Activated naive CD8-positive, alpha-beta T cell treated with anti-CD3 and anti-CD28 coated beads, Interleukin-2, amount 50 U/mL, for 24 hours (primary cell): ENCODE results near the gene PCP2.

Experiments
- ATAC-seq: fragments of 150-1000 bp; cut with Tn5 transposase; one replicate; pipeline ENCODE4 v1.10.0; 2021
- DNase-seq: peaks from one replicate; pipeline ENCODE4 v3.0.0; 2021
- H3K27ac Mint-ChIP-seq: one replicate; pipeline ENCODE4 v1.8.0; 2021; ENCODE audit warnings: mild to moderate bottlenecking, mixed read lengths
- H3K27me3 Mint-ChIP-seq: one replicate; pipeline ENCODE4 v1.8.0; 2021; ENCODE audit warnings: mixed read lengths
- H3K36me3 Mint-ChIP-seq: one replicate; pipeline ENCODE4 v1.8.0; 2021; ENCODE audit warnings: low read depth, mixed read lengths
- H3K4me1 Mint-ChIP-seq: one replicate; pipeline ENCODE4 v1.8.0; 2021; ENCODE audit warnings: mixed read lengths
- H3K4me3 Mint-ChIP-seq: one replicate; pipeline ENCODE4 v1.8.0; 2021; ENCODE audit warnings: mild to moderate bottlenecking, moderate library complexity, mixed read lengths
- H3K9me3 Mint-ChIP-seq: one replicate; pipeline ENCODE4 v1.8.0; 2021; ENCODE audit warnings: mixed read lengths

Gene PCP2

DNA sequence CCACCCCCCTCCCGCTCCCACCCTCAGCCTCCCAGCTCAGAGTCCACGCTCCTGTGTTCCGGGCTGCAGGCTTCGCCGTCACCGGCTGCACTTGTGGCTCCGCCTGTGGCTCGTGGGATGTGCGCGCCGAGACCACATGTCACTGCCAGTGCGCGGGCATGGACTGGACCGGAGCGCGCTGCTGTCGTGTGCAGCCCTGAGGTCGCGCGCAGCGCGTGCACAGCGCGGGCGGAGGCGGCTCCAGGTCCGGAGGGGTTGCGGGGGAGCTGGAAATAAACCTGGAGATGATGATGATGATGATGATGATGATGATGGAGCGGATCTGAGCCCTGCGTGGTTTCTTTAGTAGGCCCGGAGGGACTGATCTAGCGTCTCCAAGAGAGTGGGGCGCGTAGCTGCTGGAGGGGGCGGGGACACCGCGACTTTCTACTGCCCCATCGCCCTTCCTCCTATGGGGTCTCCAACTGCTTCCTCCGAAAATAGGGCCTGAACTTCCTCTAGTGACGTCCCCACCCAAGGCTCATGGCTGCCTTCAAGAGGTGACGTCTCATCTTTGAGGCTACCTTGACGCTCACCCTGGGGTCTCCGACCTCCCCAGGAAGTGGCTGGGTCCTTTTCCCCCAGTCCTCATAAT, 36.7 kb upstream of the PCP2 start:
- peak; percentile 57 for ATAC-seq
- H3K4me3 Mint-ChIP-seq, result peak overlapping the region; percentile 24
- H3K9me3 Mint-ChIP-seq, result peaks cover 7% of the 10 kb centered on the region
- DNase-seq, result no peak
- H3K4me1 Mint-ChIP-seq, result peaks cover 16% of the 10 kb centered on the region
- H3K27me3 Mint-ChIP-seq, result peaks cover 31% of the 10 kb centered on the region
- H3K27ac Mint-ChIP-seq, result no peak overlapping the region
- H3K36me3 Mint-ChIP-seq, result no peaks in the 10 kb centered on the region

DNA sequence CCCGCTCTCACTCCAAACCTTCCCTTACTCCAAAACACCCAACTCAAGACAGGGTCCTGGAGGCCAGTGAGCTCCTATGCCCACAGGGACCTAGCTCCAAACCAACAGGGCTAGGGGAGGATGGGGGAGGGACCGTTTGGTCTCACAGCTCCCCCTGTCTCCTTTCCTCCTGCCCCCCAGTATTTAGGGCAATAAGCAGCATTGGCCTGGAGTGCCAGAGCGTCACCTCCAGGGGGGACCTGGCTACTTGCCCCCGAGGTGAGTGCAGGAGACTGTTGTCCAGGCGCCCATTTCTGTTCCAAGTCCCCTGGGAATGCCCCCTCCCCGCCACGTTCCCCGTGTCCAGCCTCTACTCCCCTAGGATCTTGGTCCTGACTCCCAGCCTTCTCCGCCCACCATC, 36.1 kb upstream of the PCP2 start:
- no peak for ATAC-seq
- H3K27me3 Mint-ChIP-seq, result peaks cover 30% of the 10 kb centered on the region
- H3K27ac Mint-ChIP-seq, result no peak overlapping the region
- no peak for DNase-seq
- no peak overlapping the region for H3K4me3 Mint-ChIP-seq
- H3K36me3 Mint-ChIP-seq, result no peaks in the 10 kb centered on the region
- H3K9me3 Mint-ChIP-seq, result peaks cover 6% of the 10 kb centered on the region
- peaks cover 16% of the 10 kb centered on the region for H3K4me1 Mint-ChIP-seq

- no peaks in the 10 kb centered on the region for H3K36me3 Mint-ChIP-seq
- H3K4me1 Mint-ChIP-seq, result peaks cover 11% of the 10 kb centered on the region
- no peak within 1 kb of the TSS for H3K4me3 Mint-ChIP-seq
- H3K27ac Mint-ChIP-seq, result no peak within 1 kb of the TSS
- no peak for ATAC-seq
- peaks cover 24% of the 10 kb centered on the region for H3K27me3 Mint-ChIP-seq
- peaks cover under 1% of the 10 kb centered on the region for H3K9me3 Mint-ChIP-seq
- no peak for DNase-seq
These were observed 35.3 kb upstream of the PCP2 start, which contains the start of gene RETN for GRCh38 chr19:7668842-7669241. Gene RETN (plus strand): TSS chr19:7669049. CDS start chr19:7669327, 278 bp downstream.

GRCh38 chr19:7665076-7665475, 31.6 kb upstream of the PCP2 start:
- peaks cover 9% of the 10 kb centered on the region for H3K27me3 Mint-ChIP-seq
- no peaks in the 10 kb centered on the region for H3K36me3 Mint-ChIP-seq

GRCh38 chr19:7663706-7664105, 30.2 kb upstream of the PCP2 start:
- H3K27ac Mint-ChIP-seq, result no peak overlapping the region
- no peaks in the 10 kb centered on the region for H3K36me3 Mint-ChIP-seq
- no peaks in the 10 kb centered on the region for H3K4me1 Mint-ChIP-seq
- no peak for ATAC-seq
- no peak overlapping the region for H3K4me3 Mint-ChIP-seq
- peaks cover 4% of the 10 kb centered on the region for H3K27me3 Mint-ChIP-seq
- DNase-seq, result no peak
- H3K9me3 Mint-ChIP-seq, result no peaks in the 10 kb centered on the region

More at GRCh38 chr19:7665076-7665475, 31.6 kb upstream of the PCP2 start:
- Mint-ChIP-seq H3K27ac (no peak overlapping the region), H3K9me3 (no peaks in the 10 kb centered on the region), H3K4me1 (peaks cover 4% of the 10 kb centered on the region), H3K4me3 (no peak overlapping the region)
- ATAC-seq (no peak), DNase-seq (no peak)

DNA sequence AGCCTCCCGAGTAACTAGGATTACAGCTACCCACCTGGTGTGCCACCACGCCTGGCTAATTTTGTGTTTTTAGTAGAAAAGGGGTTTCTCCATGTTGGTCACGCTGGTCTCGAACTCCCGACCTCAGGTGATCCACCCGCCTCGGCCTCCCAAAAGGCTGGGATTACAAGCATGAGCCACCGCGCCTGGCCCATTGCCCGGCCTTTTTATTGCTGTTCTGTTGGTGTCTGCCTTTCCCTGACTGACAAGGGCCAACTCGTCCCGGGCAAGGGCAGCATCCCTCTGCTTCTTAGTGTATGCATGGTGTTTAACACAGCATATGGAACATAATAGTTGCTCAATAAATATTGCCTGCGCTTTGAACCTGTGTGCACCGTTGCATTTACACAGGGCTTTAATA, 29.1 kb upstream of the PCP2 start:
- Mint-ChIP-seq H3K27me3 (peaks cover 4% of the 10 kb centered on the region), H3K27ac (no peak overlapping the region), H3K4me1 (peaks cover 9% of the 10 kb centered on the region), H3K36me3 (no peaks in the 10 kb centered on the region), H3K9me3 (no peaks in the 10 kb centered on the region), H3K4me3 (no peak overlapping the region)
- ATAC-seq (no peak), DNase-seq (no peak)

DNA sequence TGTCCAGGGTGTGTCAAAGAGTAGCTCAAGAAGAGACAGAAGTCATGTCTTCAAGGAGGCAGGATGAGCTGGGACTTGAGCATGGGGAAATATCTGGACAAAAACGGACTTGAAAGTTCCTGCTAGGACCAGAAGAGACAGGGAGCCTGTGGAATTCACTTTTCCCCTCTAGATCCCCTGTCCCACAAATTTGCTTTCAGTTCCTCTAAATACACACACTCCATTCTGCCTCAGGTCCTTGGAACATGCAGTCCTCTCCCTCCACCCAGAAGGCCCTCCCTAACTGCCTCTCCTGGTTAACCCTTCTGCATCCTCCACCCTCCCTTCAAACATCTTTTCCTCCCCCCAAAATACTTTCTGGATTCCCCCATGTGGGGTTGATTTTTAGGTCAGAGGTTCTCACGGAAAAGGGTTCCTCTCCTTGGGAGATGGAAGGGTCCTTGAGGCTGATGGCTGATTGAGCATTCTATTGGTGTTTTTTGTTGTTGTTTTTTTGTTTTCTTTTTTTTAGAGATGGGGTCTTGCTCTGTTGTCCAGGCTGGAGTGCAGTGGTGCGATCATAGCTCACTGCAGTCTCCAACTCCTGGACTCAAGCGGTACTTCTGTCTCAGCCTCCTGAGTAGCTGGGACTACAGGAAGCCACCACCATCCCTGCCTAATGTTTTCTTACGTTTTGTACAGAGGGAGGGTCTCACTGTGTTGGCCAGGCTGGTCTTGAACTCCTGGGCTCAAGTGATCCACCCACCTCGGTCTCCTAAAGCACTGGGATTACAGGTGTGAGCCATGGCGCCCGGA, 28.4 kb upstream of the PCP2 start:
- ATAC-seq, result no peak
- Mint-ChIP-seq H3K4me1 (peaks cover 17% of the 10 kb centered on the region), H3K4me3 (no peak overlapping the region), H3K27ac (no peak overlapping the region), H3K27me3 (peaks cover 4% of the 10 kb centered on the region), H3K36me3 (no peaks in the 10 kb centered on the region), H3K9me3 (no peaks in the 10 kb centered on the region)
- no peak for DNase-seq

GRCh38 chr19:7658219-7658686, 24.7 kb upstream of the PCP2 start:
- Mint-ChIP-seq H3K4me3 (peak overlapping the region; percentile 63), H3K4me1 (peaks cover 23% of the 10 kb centered on the region), H3K9me3 (no peaks in the 10 kb centered on the region), H3K27me3 (no peaks in the 10 kb centered on the region), H3K27ac (peak overlapping the region; percentile 70), H3K36me3 (no peaks in the 10 kb centered on the region)
- DNase-seq (peak; percentile 41), ATAC-seq (peak; percentile 77)

- DNase-seq (peak; percentile 74), ATAC-seq (peak; percentile 91)
- Mint-ChIP-seq H3K9me3 (no peaks in the 10 kb centered on the region), H3K27ac (peak overlapping the region; percentile 39), H3K4me3 (peak overlapping the region; percentile 63), H3K4me1 (peaks cover 28% of the 10 kb centered on the region), H3K36me3 (no peaks in the 10 kb centered on the region), H3K27me3 (peaks cover 2% of the 10 kb centered on the region)
These were observed 23.7 kb upstream of the PCP2 start for GRCh38 chr19:7657131-7657751.

- H3K4me3 Mint-ChIP-seq, result no peak overlapping the region
- peaks cover 32% of the 10 kb centered on the region for H3K4me1 Mint-ChIP-seq
- no peaks in the 10 kb centered on the region for H3K36me3 Mint-ChIP-seq
- H3K27ac Mint-ChIP-seq, result no peak overlapping the region
- peaks cover 5% of the 10 kb centered on the region for H3K27me3 Mint-ChIP-seq
- ATAC-seq, result no peak
- no peaks in the 10 kb centered on the region for H3K9me3 Mint-ChIP-seq
- DNase-seq, result no peak
These were observed 22.1 kb upstream of the PCP2 start for GRCh38 chr19:7655581-7655980.

DNA sequence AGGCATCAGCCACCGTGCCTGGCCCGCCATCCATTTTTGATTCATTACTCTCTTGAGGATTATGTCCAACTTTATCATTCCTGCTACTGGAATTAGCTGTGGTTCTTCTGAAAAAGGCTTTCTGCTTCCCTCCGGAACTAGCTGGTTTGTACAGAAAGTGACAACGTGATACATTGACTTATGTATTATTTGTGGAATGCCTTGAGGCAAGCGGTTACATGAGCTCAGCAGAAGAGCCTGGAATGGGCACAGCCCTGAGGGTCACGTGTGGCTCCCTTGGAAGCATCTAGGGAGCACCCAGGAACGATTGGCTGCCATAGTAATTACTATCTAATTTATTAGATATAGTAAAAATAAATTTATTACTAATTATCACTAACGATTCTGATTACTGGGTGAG, 20.9 kb upstream of the PCP2 start:
- H3K36me3 Mint-ChIP-seq, result no peaks in the 10 kb centered on the region
- DNase-seq (no peak), ATAC-seq (no peak)
- no peak overlapping the region for H3K27ac Mint-ChIP-seq
- peaks cover 32% of the 10 kb centered on the region for H3K4me1 Mint-ChIP-seq
- H3K27me3 Mint-ChIP-seq, result peaks cover 5% of the 10 kb centered on the region
- H3K9me3 Mint-ChIP-seq, result no peaks in the 10 kb centered on the region
- H3K4me3 Mint-ChIP-seq, result no peak overlapping the region

GRCh38 chr19:7652061-7652641, 18.6 kb upstream of the PCP2 start:
- Mint-ChIP-seq H3K27me3 (peaks cover 5% of the 10 kb centered on the region), H3K36me3 (no peaks in the 10 kb centered on the region), H3K4me3 (peak overlapping the region; percentile 40), H3K27ac (peak overlapping the region; percentile 18), H3K9me3 (no peaks in the 10 kb centered on the region), H3K4me1 (peaks cover 18% of the 10 kb centered on the region)
- DNase-seq (peak; percentile 90), ATAC-seq (peak; percentile 77)

DNA sequence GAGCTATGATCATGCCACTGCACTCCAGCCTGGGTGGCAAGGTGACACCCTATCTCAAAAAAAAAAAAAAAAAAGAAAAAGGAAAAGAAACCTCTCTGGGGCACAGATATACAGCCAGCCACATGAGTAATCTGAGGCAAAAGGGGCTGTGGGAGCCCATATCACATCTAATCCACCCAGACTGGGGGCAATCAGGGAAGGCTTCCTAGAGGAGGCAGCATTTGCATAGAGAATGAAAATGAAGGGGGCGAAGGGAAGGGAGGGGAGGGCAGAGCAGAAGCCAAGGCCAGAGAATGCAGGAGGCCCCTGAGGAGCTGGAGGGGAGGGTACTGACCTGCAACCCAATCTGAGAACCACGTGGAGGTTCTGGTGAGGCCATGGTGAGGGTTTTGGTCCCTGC, 16.6 kb upstream of the PCP2 start:
- H3K4me3 Mint-ChIP-seq, result no peak overlapping the region

GRCh38 chr19:7648265-7649014, 14.9 kb upstream of the PCP2 start:
- DNase-seq, result no peak
- H3K4me1 Mint-ChIP-seq, result peaks cover 12% of the 10 kb centered on the region
- H3K4me3 Mint-ChIP-seq, result no peak overlapping the region
- peaks cover 5% of the 10 kb centered on the region for H3K27me3 Mint-ChIP-seq
- H3K9me3 Mint-ChIP-seq, result no peaks in the 10 kb centered on the region
- ATAC-seq, result no peak
- no peaks in the 10 kb centered on the region for H3K36me3 Mint-ChIP-seq
- no peak overlapping the region for H3K27ac Mint-ChIP-seq

More for the DNA sequence above, 16.6 kb upstream of the PCP2 start:
- Mint-ChIP-seq H3K4me1 (peaks cover 12% of the 10 kb centered on the region), H3K9me3 (no peaks in the 10 kb centered on the region), H3K27ac (no peak overlapping the region), H3K36me3 (no peaks in the 10 kb centered on the region), H3K27me3 (peaks cover 5% of the 10 kb centered on the region)
- ATAC-seq (no peak), DNase-seq (no peak)
